HepG2 (cell line): ENCODE measurements around the gene ARID3C.

ENCODE experiments used
- CHD4 ChIP-seq: fragments of 200-600 bp; sonication (generic); IDR thresholded peaks from 2 replicates; pipeline ENCODE4 v1.7.0; 2017; ENCODE audit warnings: mild to moderate bottlenecking, low read length, borderline replicate concordance
- ETV6 ChIP-seq: sonication (generic); formaldehyde crosslinking; conservative IDR thresholded peaks from 2 replicates; pipeline ENCODE4 v1.4.0; 2020; ENCODE audit warnings: missing genetic modification reagents
- KLF9 ChIP-seq: IDR thresholded peaks from 2 replicates; pipeline ENCODE4 v1.6.1; 2016; ENCODE audit warnings: low read depth
- NONO ChIP-seq, 2 experiments: fragments of 450-650 bp in 1 of 2; sonication (generic) in 1 of 2; formaldehyde crosslinking in 1 of 2; IDR thresholded peaks in 1 of 2; conservative IDR thresholded peaks in 1 of 2; 2 replicates each; pipeline versions ENCODE4 v1.6.1 to v1.8.0; 2017 to 2022; ENCODE audit warnings: mild to moderate bottlenecking in 1 of 2, missing genetic modification reagents in 1 of 2, moderate library complexity in 1 of 2
- SP4 ChIP-seq: sonication (generic); formaldehyde crosslinking; IDR thresholded peaks from 2 replicates; pipeline ENCODE4 v1.8.1; 2023; ENCODE audit warnings: mild to moderate bottlenecking, missing genetic modification reagents
- STAT5B ChIP-seq: sonication (generic); formaldehyde crosslinking; IDR thresholded peaks from 2 replicates; pipeline ENCODE4 v1.4.0; 2020; ENCODE audit warnings: missing genetic modification reagents
- THAP11 ChIP-seq: IDR thresholded peaks from 2 replicates; pipeline ENCODE4 v1.6.1; 2016; ENCODE audit warnings: missing biosample characterization, missing genetic modification reagents
- TF ChIP-seq, protein P1 (sequence below): IDR thresholded peaks from 2 replicates; pipeline ENCODE4 v1.6.1; 2016; ENCODE audit warnings: missing genetic modification reagents, missing compliant biosample characterization
- TF ChIP-seq, protein P2 (sequence below): sonication (generic); formaldehyde crosslinking; IDR thresholded peaks from 2 replicates; pipeline ENCODE4 v1.4.0; 2020; ENCODE audit warnings: missing genetic modification reagents
- TF ChIP-seq, protein P3 (sequence below): sonication (generic); formaldehyde crosslinking; IDR thresholded peaks from 2 replicates; pipeline ENCODE4 v1.5.0; 2020; ENCODE audit warnings: mild to moderate bottlenecking, missing genetic modification reagents, moderate library complexity

DNA sequence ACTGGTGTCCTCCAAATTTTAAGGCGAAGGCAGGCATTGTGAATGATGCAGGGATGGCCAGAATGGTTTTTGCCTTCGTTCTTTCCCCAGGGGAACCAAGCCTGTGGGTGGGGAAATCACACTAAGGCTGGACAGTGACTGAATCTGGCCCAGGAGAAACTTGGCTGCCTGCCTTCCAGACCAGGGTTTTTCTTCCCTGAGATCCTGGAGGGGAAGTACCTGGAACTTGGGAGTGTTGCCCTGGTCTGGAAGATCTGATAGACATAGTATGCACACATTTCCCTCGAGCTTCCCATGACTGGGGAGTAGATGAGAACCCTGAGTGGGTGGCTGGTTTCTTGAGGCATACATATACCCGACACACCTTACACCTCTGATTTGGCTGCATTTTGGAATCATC, 22.5 kb upstream of the ARID3C start:
- no peak for TF ChIP-seq KLF9 (CRISPR knock-in tag)
- TF ChIP-seq, protein P1, sequence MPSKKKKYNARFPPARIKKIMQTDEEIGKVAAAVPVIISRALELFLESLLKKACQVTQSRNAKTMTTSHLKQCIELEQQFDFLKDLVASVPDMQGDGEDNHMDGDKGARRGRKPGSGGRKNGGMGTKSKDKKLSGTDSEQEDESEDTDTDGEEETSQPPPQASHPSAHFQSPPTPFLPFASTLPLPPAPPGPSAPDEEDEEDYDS (CRISPR knock-in tag): no peak
- TF ChIP-seq ETV6: no peak
- TF ChIP-seq CHD4: no peak
- TF ChIP-seq SP4 (CRISPR knock-in tag): no peak
- TF ChIP-seq, protein P2, sequence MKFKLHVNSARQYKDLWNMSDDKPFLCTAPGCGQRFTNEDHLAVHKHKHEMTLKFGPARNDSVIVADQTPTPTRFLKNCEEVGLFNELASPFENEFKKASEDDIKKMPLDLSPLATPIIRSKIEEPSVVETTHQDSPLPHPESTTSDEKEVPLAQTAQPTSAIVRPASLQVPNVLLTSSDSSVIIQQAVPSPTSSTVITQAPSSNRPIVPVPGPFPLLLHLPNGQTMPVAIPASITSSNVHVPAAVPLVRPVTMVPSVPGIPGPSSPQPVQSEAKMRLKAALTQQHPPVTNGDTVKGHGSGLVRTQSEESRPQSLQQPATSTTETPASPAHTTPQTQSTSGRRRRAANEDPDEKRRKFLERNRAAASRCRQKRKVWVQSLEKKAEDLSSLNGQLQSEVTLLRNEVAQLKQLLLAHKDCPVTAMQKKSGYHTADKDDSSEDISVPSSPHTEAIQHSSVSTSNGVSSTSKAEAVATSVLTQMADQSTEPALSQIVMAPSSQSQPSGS (CRISPR knock-in tag): no peak
- TF ChIP-seq THAP11: no peak
- no peak for TF ChIP-seq NONO (IDR thresholded peaks at IDR 0.05)
- no peak for TF ChIP-seq NONO (CRISPR knock-in tag; conservative IDR thresholded peaks at IDR 0.05)
- TF ChIP-seq, protein P3, sequence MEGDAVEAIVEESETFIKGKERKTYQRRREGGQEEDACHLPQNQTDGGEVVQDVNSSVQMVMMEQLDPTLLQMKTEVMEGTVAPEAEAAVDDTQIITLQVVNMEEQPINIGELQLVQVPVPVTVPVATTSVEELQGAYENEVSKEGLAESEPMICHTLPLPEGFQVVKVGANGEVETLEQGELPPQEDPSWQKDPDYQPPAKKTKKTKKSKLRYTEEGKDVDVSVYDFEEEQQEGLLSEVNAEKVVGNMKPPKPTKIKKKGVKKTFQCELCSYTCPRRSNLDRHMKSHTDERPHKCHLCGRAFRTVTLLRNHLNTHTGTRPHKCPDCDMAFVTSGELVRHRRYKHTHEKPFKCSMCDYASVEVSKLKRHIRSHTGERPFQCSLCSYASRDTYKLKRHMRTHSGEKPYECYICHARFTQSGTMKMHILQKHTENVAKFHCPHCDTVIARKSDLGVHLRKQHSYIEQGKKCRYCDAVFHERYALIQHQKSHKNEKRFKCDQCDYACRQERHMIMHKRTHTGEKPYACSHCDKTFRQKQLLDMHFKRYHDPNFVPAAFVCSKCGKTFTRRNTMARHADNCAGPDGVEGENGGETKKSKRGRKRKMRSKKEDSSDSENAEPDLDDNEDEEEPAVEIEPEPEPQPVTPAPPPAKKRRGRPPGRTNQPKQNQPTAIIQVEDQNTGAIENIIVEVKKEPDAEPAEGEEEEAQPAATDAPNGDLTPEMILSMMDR: no peak
- no peak for TF ChIP-seq STAT5B
